ENCODE data around the gene CACNB4.
"Not testable (repeated sequence)": the region's sequence is repeated elsewhere in the genome, so short reads cannot be mapped to it uniquely, and the experiment has no call there.

Gene CACNB4

GRCh38 chr2:152099367-152100050 lies 665 bp upstream of the CACNB4 start:
- in situ Hi-C loops (cut with HindIII; ENCODE audit: low pct_unique_long_range_greater_than_20kb, low sequenced_read_pairs): no loop called here
- no peak for TF ChIP-seq JUND (IDR thresholded peaks at IDR 0.05; ENCODE audit: low read depth)
- peak; percentile 4 to 38 for DNase-seq (ENCODE audit: low read depth in 1 of 2, low spot score in 1 of 2)

- in situ Hi-C loops (cut with HindIII; ENCODE audit: low pct_unique_long_range_greater_than_20kb, low sequenced_read_pairs): no loop called here
- peak; percentile 35 to 44 for DNase-seq (ENCODE audit: low read depth in 1 of 2, low spot score in 1 of 2)
- TF ChIP-seq JUND (IDR thresholded peaks at IDR 0.05; ENCODE audit: low read depth): no peak
Observed at GRCh38 chr2:152097801-152098495, 896 bp downstream of the CACNB4 start.

- peak in 1 of 2 experiments; percentile 36 for DNase-seq (ENCODE audit: low read depth in 1 of 2, low spot score in 1 of 2)
- in situ Hi-C loops (cut with HindIII; ENCODE audit: low pct_unique_long_range_greater_than_20kb, low sequenced_read_pairs): no loop called here
- TF ChIP-seq JUND (IDR thresholded peaks at IDR 0.05; ENCODE audit: low read depth): no peak
Observed at GRCh38 chr2:152097290-152097800, 1.5 kb downstream of the CACNB4 start.

- in situ Hi-C loops (cut with HindIII; ENCODE audit: low pct_unique_long_range_greater_than_20kb, low sequenced_read_pairs): no loop called here
- DNase-seq (ENCODE audit: low read depth in 1 of 2, low spot score in 1 of 2): peak in 1 of 2 experiments; percentile 44
- no peak for TF ChIP-seq JUND (IDR thresholded peaks at IDR 0.05; ENCODE audit: low read depth)
Observed at GRCh38 chr2:152095146-152095545, 3.7 kb downstream of the CACNB4 start.

GRCh38 chr2:152094014-152094413 lies 4.8 kb downstream of the CACNB4 start:
- in situ Hi-C loops (cut with HindIII; ENCODE audit: low pct_unique_long_range_greater_than_20kb, low sequenced_read_pairs): no loop called here
- no peak for DNase-seq (ENCODE audit: low read depth in 1 of 2, low spot score in 1 of 2)
- no peak for TF ChIP-seq JUND (IDR thresholded peaks at IDR 0.05; ENCODE audit: low read depth)

- TF ChIP-seq JUND (IDR thresholded peaks at IDR 0.05; ENCODE audit: low read depth): no peak
- in situ Hi-C loops (cut with HindIII; ENCODE audit: low pct_unique_long_range_greater_than_20kb, low sequenced_read_pairs): no loop called here
- DNase-seq (ENCODE audit: low read depth in 1 of 2, low spot score in 1 of 2): no peak
Observed at GRCh38 chr2:152093464-152093863, 5.4 kb downstream of the CACNB4 start.

GRCh38 chr2:152092095-152092494 lies 6.7 kb downstream of the CACNB4 start:
- TF ChIP-seq JUND (IDR thresholded peaks at IDR 0.05; ENCODE audit: low read depth): no peak
- no peak for DNase-seq (ENCODE audit: low read depth in 1 of 2, low spot score in 1 of 2)
- in situ Hi-C loops (cut with HindIII; ENCODE audit: low pct_unique_long_range_greater_than_20kb, low sequenced_read_pairs): no loop called here

GRCh38 chr2:152090726-152091125 lies 8.1 kb downstream of the CACNB4 start:
- in situ Hi-C loops (cut with HindIII; ENCODE audit: low pct_unique_long_range_greater_than_20kb, low sequenced_read_pairs); DNase-seq (ENCODE audit: low read depth in 1 of 2, low spot score in 1 of 2): not testable (repeated sequence)

- no peak for DNase-seq (ENCODE audit: low read depth in 1 of 2, low spot score in 1 of 2)
- no peak for TF ChIP-seq JUND (IDR thresholded peaks at IDR 0.05; ENCODE audit: low read depth)
- in situ Hi-C loops (cut with HindIII; ENCODE audit: low pct_unique_long_range_greater_than_20kb, low sequenced_read_pairs): no loop called here
Observed at GRCh38 chr2:152089238-152089637, 9.6 kb downstream of the CACNB4 start.

GRCh38 chr2:152088006-152088405 lies 10.8 kb downstream of the CACNB4 start:
- in situ Hi-C loops (cut with HindIII; ENCODE audit: low pct_unique_long_range_greater_than_20kb, low sequenced_read_pairs): no loop called here
- no peak for TF ChIP-seq JUND (IDR thresholded peaks at IDR 0.05; ENCODE audit: low read depth)
- DNase-seq (ENCODE audit: low read depth in 1 of 2, low spot score in 1 of 2): no peak

- DNase-seq (ENCODE audit: low read depth in 1 of 2, low spot score in 1 of 2): no peak
- no peak for TF ChIP-seq JUND (IDR thresholded peaks at IDR 0.05; ENCODE audit: low read depth)
- in situ Hi-C loops (cut with HindIII; ENCODE audit: low pct_unique_long_range_greater_than_20kb, low sequenced_read_pairs): no loop called here
Observed at GRCh38 chr2:152086231-152086630, 12.6 kb downstream of the CACNB4 start.

- TF ChIP-seq JUND (IDR thresholded peaks at IDR 0.05; ENCODE audit: low read depth): no peak
- in situ Hi-C loops (cut with HindIII; ENCODE audit: low pct_unique_long_range_greater_than_20kb, low sequenced_read_pairs): no loop called here
- DNase-seq (ENCODE audit: low read depth in 1 of 2, low spot score in 1 of 2): peak in 1 of 2 experiments; percentile 38
Observed at GRCh38 chr2:152084076-152084475, 14.8 kb downstream of the CACNB4 start.

GRCh38 chr2:152083202-152083875 lies 15.5 kb downstream of the CACNB4 start:
- no peak for TF ChIP-seq JUND (IDR thresholded peaks at IDR 0.05; ENCODE audit: low read depth)
- no peak for DNase-seq (ENCODE audit: low read depth in 1 of 2, low spot score in 1 of 2)
- in situ Hi-C loops (cut with HindIII; ENCODE audit: low pct_unique_long_range_greater_than_20kb, low sequenced_read_pairs): no loop called here

Measured in T47D (cell line).